ENCODE measurements around the gene HIBADH. TPM values are rescaled to one million over a fixed set of nuclear protein-coding genes. Genes with fewer than 3 reads are reported as not detected.

Gene HIBADH
- total RNA-seq, 4 donors from 2014 or later = 42.2 to 56.4 (median 49.0) TPM

GRCh38 chr7:27656724-27657123, 6.0 kb downstream of the HIBADH start:
- no peaks in the 10 kb centered on the region for H3K27me3 ChIP-seq
- ATAC-seq = no peak

GRCh38 chr7:27655184-27655583, 7.5 kb downstream of the HIBADH start:
- Histone ChIP-seq H3K27me3 (no peaks in the 10 kb centered on the region), H3K36me3 (no peaks in the 10 kb centered on the region), H3K27ac (no peak overlapping the region), H3K9me3 (no peaks in the 10 kb centered on the region), H3K4me3 (no peak overlapping the region), H3K4me1 (peaks cover 15 to 23% of the 10 kb centered on the region in 2 donors)
- ATAC-seq (no peak), DNase-seq (no peak)
- in situ Hi-C loops (cut with MboI; ENCODE audit: low sequenced_read_pairs in 4 of 4) = no loop called here
- no peak for TF ChIP-seq CTCF (IDR thresholded peaks at IDR 0.05 in 4 of 5, conservative IDR thresholded peaks at IDR 0.05 in 1 of 5)
- TF ChIP-seq POLR2A (IDR thresholded peaks at IDR 0.05) = no peak
- intact Hi-C loops (cut with DNase I; ENCODE audit: low total_unique reads) = no loop called here

More at GRCh38 chr7:27656724-27657123, 6.0 kb downstream of the HIBADH start:
- H3K9me3 ChIP-seq = no peaks in the 10 kb centered on the region
- no peak overlapping the region for H3K27ac ChIP-seq
- intact Hi-C loops (cut with DNase I; ENCODE audit: low total_unique reads) = no loop called here
- DNase-seq = no peak
- TF ChIP-seq POLR2A (IDR thresholded peaks at IDR 0.05) (no peak), CTCF (IDR thresholded peaks at IDR 0.05 in 4 of 5, conservative IDR thresholded peaks at IDR 0.05 in 1 of 5) (no peak)
- no peak overlapping the region for H3K4me3 ChIP-seq
- no peaks in the 10 kb centered on the region for H3K36me3 ChIP-seq
- in situ Hi-C loops (cut with MboI; ENCODE audit: low sequenced_read_pairs in 4 of 4) = no loop called here
- H3K4me1 ChIP-seq = peaks cover 9 to 20% of the 10 kb centered on the region in 2 donors

- Histone ChIP-seq H3K4me3 (no peak overlapping the region), H3K27me3 (no peaks in the 10 kb centered on the region), H3K9me3 (no peaks in the 10 kb centered on the region), H3K4me1 (peaks cover 17 to 28% of the 10 kb centered on the region in 2 donors), H3K27ac (no peak overlapping the region), H3K36me3 (no peaks in the 10 kb centered on the region)
- DNase-seq (no peak), ATAC-seq (no peak)
- intact Hi-C loops (cut with DNase I; ENCODE audit: low total_unique reads) (no loop called here), in situ Hi-C loops (cut with MboI; ENCODE audit: low sequenced_read_pairs in 4 of 4) (no loop called here)
- no peak for TF ChIP-seq CTCF (IDR thresholded peaks at IDR 0.05 in 4 of 5, conservative IDR thresholded peaks at IDR 0.05 in 1 of 5)
- no peak for TF ChIP-seq POLR2A (IDR thresholded peaks at IDR 0.05)
These were observed 10.2 kb downstream of the HIBADH start for GRCh38 chr7:27652518-27652917.

- intact Hi-C loops (cut with DNase I; ENCODE audit: low total_unique reads) = no loop called here
- ATAC-seq (no peak), DNase-seq (no peak)
- no peak overlapping the region for H3K4me3 ChIP-seq
- TF ChIP-seq CTCF (IDR thresholded peaks at IDR 0.05 in 4 of 5, conservative IDR thresholded peaks at IDR 0.05 in 1 of 5) (no peak), POLR2A (IDR thresholded peaks at IDR 0.05) (no peak)
- peaks cover 21 to 29% of the 10 kb centered on the region in 2 donors for H3K4me1 ChIP-seq
- in situ Hi-C loops (cut with MboI; ENCODE audit: low sequenced_read_pairs in 4 of 4) = no loop called here
- no peaks in the 10 kb centered on the region for H3K27me3 ChIP-seq
- no peak overlapping the region for H3K27ac ChIP-seq
- H3K36me3 ChIP-seq = no peaks in the 10 kb centered on the region
- H3K9me3 ChIP-seq = no peaks in the 10 kb centered on the region
These were observed 11.0 kb downstream of the HIBADH start for GRCh38 chr7:27651702-27652101.

GRCh38 chr7:27650283-27650682, 12.4 kb downstream of the HIBADH start:
- intact Hi-C loops (cut with DNase I; ENCODE audit: low total_unique reads) = no loop called here
- in situ Hi-C loops (cut with MboI; ENCODE audit: low sequenced_read_pairs in 4 of 4) = no loop called here

More at GRCh38 chr7:27650283-27650682, 12.4 kb downstream of the HIBADH start:
- Histone ChIP-seq H3K9me3 (no peaks in the 10 kb centered on the region), H3K36me3 (no peaks in the 10 kb centered on the region), H3K27me3 (no peaks in the 10 kb centered on the region), H3K4me3 (no peak overlapping the region), H3K4me1 (peaks cover 20 to 21% of the 10 kb centered on the region in 2 donors), H3K27ac (no peak overlapping the region)
- ATAC-seq = no peak
- no peak for DNase-seq
- TF ChIP-seq POLR2A (IDR thresholded peaks at IDR 0.05) (no peak), CTCF (IDR thresholded peaks at IDR 0.05 in 4 of 5, conservative IDR thresholded peaks at IDR 0.05 in 1 of 5) (no peak)

Data from gastrocnemius medialis (tissue), 4 donors.